RWPE2 (cell line): Measurements from ENCODE around the gene ZFAND4.
"Not testable (repeated sequence)": the region's sequence is repeated elsewhere in the genome, so short reads cannot be mapped to it uniquely, and the experiment has no call there.

Experiments
- ATAC-seq: fragments of 200-7000 bp; cut with Tn5 transposase; 3 replicates; pipeline ENCODE4 v1.9.1; 2021; ENCODE audit warnings: low read depth
- DNase-seq: peaks from one replicate; pipeline ENCODE4 v3.0.0-alpha.2; 2020; ENCODE audit warnings: low spot score
- H3K27ac ChIP-seq: fragments of 450-650 bp; 2 replicates; pipeline ENCODE4 v1.5.1; 2017; ENCODE audit warnings: mild to moderate bottlenecking; ENCODE audit not compliant: poor library complexity, severe bottlenecking
- H3K27me3 ChIP-seq: fragments of 250-450 bp; sonication (Bioruptor Pico); 2 replicates; pipeline ENCODE4 v1.5.1; 2021; ENCODE audit warnings: mild to moderate bottlenecking, moderate library complexity; ENCODE audit not compliant: insufficient read depth, poor library complexity, severe bottlenecking
- H3K36me3 ChIP-seq: fragments of 250-450 bp; sonication (Bioruptor Pico); 2 replicates; pipeline ENCODE4 v1.5.1; 2020; ENCODE audit warnings: low read depth, mild to moderate bottlenecking, moderate library complexity
- H3K4me1 ChIP-seq: fragments of 250-450 bp; sonication (Bioruptor Pico); 2 replicates; pipeline ENCODE4 v1.5.1; 2021; ENCODE audit warnings: mild to moderate bottlenecking, moderate library complexity; ENCODE audit not compliant: insufficient read depth, poor library complexity, severe bottlenecking
- H3K4me3 ChIP-seq: fragments of 250-450 bp; sonication (Bioruptor Pico); 2 replicates; pipeline ENCODE4 v1.5.1; 2021; ENCODE audit warnings: mild to moderate bottlenecking, moderate library complexity; ENCODE audit not compliant: severe bottlenecking
- H3K9me3 ChIP-seq: fragments of 250-450 bp; sonication (Bioruptor Pico); 2 replicates; pipeline ENCODE4 v1.5.1; 2021; ENCODE audit warnings: mild to moderate bottlenecking, moderate library complexity; ENCODE audit not compliant: severe bottlenecking
- CTCF ChIP-seq: fragments of 450-650 bp; IDR thresholded peaks from one replicate; pipeline ENCODE4 v1.5.1; 2017; ENCODE audit warnings: mild to moderate bottlenecking, moderate library complexity; ENCODE audit not compliant: poor library complexity, severe bottlenecking

The ZFAND4 gene

GRCh38 chr10:45612741-45613140, 59.8 kb downstream of the ZFAND4 start:
- H3K27ac ChIP-seq, result no peak overlapping the region

GRCh38 chr10:45608052-45608451, 64.5 kb downstream of the ZFAND4 start:
- no peaks in the 10 kb centered on the region for H3K27me3 ChIP-seq
- TF ChIP-seq CTCF, result no peak
- H3K27ac ChIP-seq, result no peak overlapping the region
- no peaks in the 10 kb centered on the region for H3K4me1 ChIP-seq
- H3K4me3 ChIP-seq, result no peak overlapping the region
- H3K9me3 ChIP-seq, result no peaks in the 10 kb centered on the region
- ATAC-seq, result no peak
- no peak for DNase-seq
- H3K36me3 ChIP-seq, result no peaks in the 10 kb centered on the region

More at GRCh38 chr10:45612741-45613140, 59.8 kb downstream of the ZFAND4 start:
- no peaks in the 10 kb centered on the region for H3K27me3 ChIP-seq
- H3K4me1 ChIP-seq, result no peaks in the 10 kb centered on the region
- H3K4me3 ChIP-seq, result no peak overlapping the region
- TF ChIP-seq CTCF, result no peak
- H3K36me3 ChIP-seq, result no peaks in the 10 kb centered on the region
- no peak for ATAC-seq
- no peak for DNase-seq
- H3K9me3 ChIP-seq, result no peaks in the 10 kb centered on the region

- no peak overlapping the region for H3K27ac ChIP-seq
- H3K4me3 ChIP-seq, result no peak overlapping the region
- ATAC-seq (no peak), DNase-seq (no peak)
- no peaks in the 10 kb centered on the region for H3K27me3 ChIP-seq
- no peaks in the 10 kb centered on the region for H3K9me3 ChIP-seq
- no peaks in the 10 kb centered on the region for H3K36me3 ChIP-seq
- H3K4me1 ChIP-seq, result no peaks in the 10 kb centered on the region
- TF ChIP-seq CTCF, result no peak
Observed at GRCh38 chr10:45607276-45607675, 65.3 kb downstream of the ZFAND4 start.

- Histone ChIP-seq H3K4me3 (no peak overlapping the region), H3K36me3 (no peaks in the 10 kb centered on the region), H3K27ac (no peak overlapping the region), H3K9me3 (no peaks in the 10 kb centered on the region), H3K4me1 (no peaks in the 10 kb centered on the region), H3K27me3 (no peaks in the 10 kb centered on the region)
- no peak for TF ChIP-seq CTCF
- DNase-seq (no peak), ATAC-seq (no peak)
Observed at GRCh38 chr10:45602836-45603235, 69.7 kb downstream of the ZFAND4 start.

GRCh38 chr10:45602082-45602730, 70.4 kb downstream of the ZFAND4 start:
- DNase-seq (no peak), ATAC-seq (no peak)
- H3K36me3 ChIP-seq, result no peaks in the 10 kb centered on the region
- no peaks in the 10 kb centered on the region for H3K27me3 ChIP-seq
- no peak for TF ChIP-seq CTCF
- H3K4me1 ChIP-seq, result no peaks in the 10 kb centered on the region
- no peak overlapping the region for H3K27ac ChIP-seq
- H3K9me3 ChIP-seq, result no peaks in the 10 kb centered on the region
- H3K4me3 ChIP-seq, result no peak overlapping the region

- not testable (repeated sequence) for H3K4me3 ChIP-seq, ATAC-seq, H3K27ac ChIP-seq, DNase-seq, H3K36me3 ChIP-seq, H3K4me1 ChIP-seq, H3K9me3 ChIP-seq, H3K27me3 ChIP-seq
Observed at GRCh38 chr10:45601254-45601930, 71.2 kb downstream of the ZFAND4 start.
